HEK293T (cell line): ENCODE results near the gene XG.

Experiments used
- ARNT ChIP-seq: fragments of 450-650 bp; IDR thresholded peaks from 2 replicates; pipeline ENCODE4 v1.6.1; 2017; ENCODE audit warnings: mild to moderate bottlenecking
- CTBP1 ChIP-seq: fragments of 450-650 bp; IDR thresholded peaks from 2 replicates; pipeline ENCODE4 v1.6.1; 2016; ENCODE audit warnings: borderline replicate concordance
- ELF4 ChIP-seq: fragments of 450-650 bp; IDR thresholded peaks from 2 replicates; pipeline ENCODE4 v1.6.1; 2017; ENCODE audit warnings: antibody characterized with exemption
- FOXA1 ChIP-seq: fragments of 450-650 bp; IDR thresholded peaks from 2 replicates; pipeline ENCODE4 v1.6.1; 2016; ENCODE audit warnings: mild to moderate bottlenecking
- FOXK2 ChIP-seq: fragments of 450-650 bp; IDR thresholded peaks from 2 replicates; pipeline ENCODE4 v1.6.1; 2016; ENCODE audit warnings: mild to moderate bottlenecking
- FOXM1 ChIP-seq: fragments of 450-650 bp; IDR thresholded peaks from 2 replicates; pipeline ENCODE4 v1.6.1; 2017; ENCODE audit warnings: mild to moderate bottlenecking, borderline replicate concordance
- NFRKB ChIP-seq: fragments of 450-650 bp; IDR thresholded peaks from 2 replicates; pipeline ENCODE4 v1.6.1; 2016; ENCODE audit warnings: mild to moderate bottlenecking, moderate library complexity
- SP1 ChIP-seq: fragments of 450-650 bp; IDR thresholded peaks from 2 replicates; pipeline ENCODE4 v1.6.1; 2017
- SUZ12 ChIP-seq: fragments of 450-650 bp; IDR thresholded peaks from 2 replicates; pipeline ENCODE4 v1.6.1; 2016; ENCODE audit warnings: mild to moderate bottlenecking
- TARDBP ChIP-seq: fragments of 450-650 bp; IDR thresholded peaks from 2 replicates; pipeline ENCODE4 v1.6.1; 2016

DNA sequence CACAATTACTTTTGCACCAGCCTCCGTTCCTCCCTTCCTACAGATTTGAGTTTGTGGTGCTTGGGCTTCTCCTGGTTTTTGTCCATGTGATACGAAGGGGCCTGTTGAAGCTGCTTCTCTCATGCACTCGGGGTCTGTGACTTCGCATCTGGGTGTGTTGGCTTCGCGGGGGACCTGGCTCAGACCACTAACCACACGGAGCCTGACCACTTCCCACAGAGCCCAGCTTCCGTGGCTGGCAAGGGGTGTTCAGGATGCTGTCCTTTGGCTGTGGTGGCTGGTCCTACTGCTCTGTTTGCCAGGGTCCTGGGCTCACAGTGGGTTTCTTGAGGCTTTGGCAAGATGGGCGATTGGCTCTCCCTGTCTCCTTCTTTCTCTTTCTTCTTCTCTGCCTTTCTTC lies 19.8 kb upstream of the XG start:
- no peak for TF ChIP-seq ELF4
- TF ChIP-seq FOXK2: no peak
- no peak for TF ChIP-seq SUZ12
- TF ChIP-seq TARDBP: no peak
- no peak for TF ChIP-seq SP1
- no peak for TF ChIP-seq NFRKB
- TF ChIP-seq CTBP1: no peak
- no peak for TF ChIP-seq FOXM1
- no peak for TF ChIP-seq ARNT
- TF ChIP-seq FOXA1: no peak
